ENCODE results near the gene FYN. TPM values are rescaled to one million over a fixed set of nuclear protein-coding genes. Genes with fewer than 3 reads are reported as not detected.

FYN gene
- total RNA-seq, 4 donors from 2014 or later = 143 to 219 (median 165) TPM

- Histone ChIP-seq H3K4me1 (peaks cover 0 to 43% (median 28%) of the 10 kb centered on the region in 4 donors), H3K27ac (peak overlapping the region in 2 of 4 donors; percentile 42 to 53), H3K27me3 (no peaks in the 10 kb centered on the region), H3K36me3 (no peaks in the 10 kb centered on the region), H3K4me3 (no peak overlapping the region), H3K9me3 (no peaks in the 10 kb centered on the region)
- WGBS, 2 donors = 76 to 77% methylated on average over 6 of the region's 6 CpGs
- TF ChIP-seq POLR2A (IDR thresholded peaks at IDR 0.05) (no peak), EP300 (IDR thresholded peaks at IDR 0.05) (peak in 1 of 2 donors; percentile 17)
- DNase-seq (ENCODE audit: low spot score in 2 of 2) = peak in 1 of 2 donors; percentile 32
Measured at GRCh38 chr6:111817451-111818120, 55.7 kb downstream of the FYN start.

GRCh38 chr6:111813677-111814310 is 59.5 kb downstream of the FYN start:
- TF ChIP-seq EP300 (IDR thresholded peaks at IDR 0.05) = no peak
- TF ChIP-seq POLR2A (IDR thresholded peaks at IDR 0.05) = no peak
- no peak for TF ChIP-seq CTCF (IDR thresholded peaks at IDR 0.05)
- DNase-seq (ENCODE audit: low spot score in 2 of 2) = no peak
- WGBS, 2 donors = 66 to 74% methylated on average over 8 of the region's 8 CpGs

GRCh38 chr6:111813237-111813636 is 60.0 kb downstream of the FYN start:
- Histone ChIP-seq H3K4me3 (no peak overlapping the region), H3K27ac (peak overlapping the region in 2 of 4 donors; percentile 34 to 43), H3K4me1 (peaks cover 0 to 61% (median 28%) of the 10 kb centered on the region in 4 donors), H3K9me3 (no peaks in the 10 kb centered on the region), H3K36me3 (no peaks in the 10 kb centered on the region), H3K27me3 (no peaks in the 10 kb centered on the region)
- TF ChIP-seq EP300 (IDR thresholded peaks at IDR 0.05) (no peak), POLR2A (IDR thresholded peaks at IDR 0.05) (no peak), CTCF (IDR thresholded peaks at IDR 0.05) (no peak)
- no peak for DNase-seq (ENCODE audit: low spot score in 2 of 2)

More at GRCh38 chr6:111813677-111814310, 59.5 kb downstream of the FYN start:
- Histone ChIP-seq H3K27me3 (no peaks in the 10 kb centered on the region), H3K4me3 (no peak overlapping the region), H3K27ac (peak overlapping the region in 2 of 4 donors; percentile 34 to 43), H3K9me3 (no peaks in the 10 kb centered on the region), H3K4me1 (peaks cover 0 to 62% (median 29%) of the 10 kb centered on the region in 4 donors), H3K36me3 (no peaks in the 10 kb centered on the region)

- 75 to 86% methylated on average over 8 of the region's 8 CpGs for WGBS, 2 donors
- Histone ChIP-seq H3K9me3 (no peaks in the 10 kb centered on the region), H3K4me1 (peaks cover 0 to 61% (median 30%) of the 10 kb centered on the region in 4 donors), H3K27me3 (no peaks in the 10 kb centered on the region), H3K36me3 (no peaks in the 10 kb centered on the region), H3K4me3 (no peak overlapping the region), H3K27ac (peak overlapping the region in 2 of 4 donors; percentile 72 to 76)
- TF ChIP-seq POLR2A (IDR thresholded peaks at IDR 0.05) = no peak
- no peak for TF ChIP-seq EP300 (IDR thresholded peaks at IDR 0.05)
- no peak for TF ChIP-seq CTCF (IDR thresholded peaks at IDR 0.05)
- DNase-seq (ENCODE audit: low spot score in 2 of 2) = no peak
Measured at GRCh38 chr6:111812060-111813038, 60.9 kb downstream of the FYN start.

All from tibial nerve (tissue), 4 donors.